Measurements from ENCODE around the gene MUS81.

MUS81 gene

DNA sequence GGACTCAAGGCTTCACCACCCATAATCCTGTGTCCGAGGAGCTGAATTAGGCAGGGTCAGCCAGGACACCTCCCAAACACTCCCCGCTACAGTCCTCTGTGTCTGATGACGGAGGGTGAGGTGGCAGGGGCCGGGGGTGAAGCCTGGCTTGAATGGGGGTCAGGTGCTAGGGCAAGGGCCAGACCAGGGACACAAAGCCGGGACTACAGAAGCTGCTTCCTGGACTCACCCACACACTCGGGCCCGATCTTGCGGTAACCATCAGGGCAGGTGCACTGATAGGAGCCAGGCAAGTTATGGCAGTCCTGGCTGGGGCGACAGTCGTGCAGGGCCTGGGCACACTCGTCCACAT is 10.1 kb downstream of the MUS81 start:
- no peak overlapping the region for H3K4me3 ChIP-seq (ENCODE audit: low read length)
- WGBS = 96% methylated on average over 11 of the region's 11 CpGs
- no peak overlapping the region for H3K27ac ChIP-seq (ENCODE audit: low read depth, low read length)
- no peak overlapping the region for H3K9ac ChIP-seq (ENCODE audit: low read depth, low read length)
- peaks cover 17% of the 10 kb centered on the region for H3K36me3 ChIP-seq (ENCODE audit: insufficient read depth, low read length)
- peaks cover 15% of the 10 kb centered on the region for H3K27me3 ChIP-seq (ENCODE audit: insufficient read depth, low read length)
- no peaks in the 10 kb centered on the region; the same call in 1 of the 2 replicates for H3K4me1 ChIP-seq (ENCODE audit: insufficient read depth, low read length)
- H3K9me3 ChIP-seq (ENCODE audit: insufficient read depth, low read depth, low read length) = no peaks in the 10 kb centered on the region

DNA sequence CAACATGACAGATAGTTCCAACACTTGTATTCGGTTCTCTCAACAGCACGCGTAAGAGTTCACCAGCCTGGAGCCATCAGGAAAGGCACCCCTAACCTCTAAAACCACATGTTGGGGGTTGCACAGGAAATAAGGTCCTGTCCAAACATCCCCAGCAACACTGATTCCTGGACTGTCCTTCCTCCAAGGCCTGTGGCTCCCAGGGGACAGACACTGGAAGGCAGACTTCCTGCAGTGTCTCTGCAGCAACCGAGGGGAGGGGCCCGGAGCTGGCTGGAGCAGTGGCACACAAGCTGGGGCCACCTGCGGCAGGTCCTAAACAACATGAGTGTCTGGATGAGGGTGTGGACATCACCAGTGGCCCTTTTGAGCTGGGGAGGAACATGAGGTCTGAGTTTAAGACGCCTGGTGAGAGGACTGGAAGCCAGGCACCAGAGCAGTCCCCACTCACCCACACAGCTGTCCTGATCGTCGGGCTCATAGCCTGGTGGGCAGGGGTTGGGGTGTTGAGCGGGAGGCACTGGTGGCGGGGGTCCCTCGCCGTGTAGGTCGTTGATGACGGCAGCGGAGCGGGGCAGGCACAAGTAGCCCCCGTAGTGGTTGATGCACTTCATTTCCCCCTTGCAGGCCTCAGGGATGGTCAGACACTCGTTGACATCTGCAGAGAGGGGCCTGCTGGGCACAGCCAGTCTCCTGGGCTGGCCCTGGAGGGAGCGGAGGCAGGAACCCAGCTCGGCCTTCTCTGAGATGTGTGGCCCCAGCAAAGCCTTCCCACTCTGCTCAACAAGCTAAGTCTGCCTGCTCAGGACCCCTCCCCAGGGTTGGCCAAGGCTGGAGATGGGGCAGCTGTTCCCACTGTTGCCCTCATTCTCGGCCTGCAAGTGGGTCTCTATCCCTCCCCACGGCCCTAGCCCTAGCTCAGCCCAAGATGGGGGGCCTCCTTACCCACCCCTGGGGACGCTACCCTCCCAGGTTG is 10.8 kb downstream of the MUS81 start:
- Histone ChIP-seq H3K9ac (ENCODE audit: low read depth, low read length) (no peak overlapping the region), H3K4me1 (ENCODE audit: insufficient read depth, low read length) (no peaks in the 10 kb centered on the region; the same call in 1 of the 2 replicates), H3K9me3 (ENCODE audit: insufficient read depth, low read depth, low read length) (no peaks in the 10 kb centered on the region), H3K27me3 (ENCODE audit: insufficient read depth, low read length) (peaks cover 15% of the 10 kb centered on the region), H3K27ac (ENCODE audit: low read depth, low read length) (no peak overlapping the region), H3K36me3 (ENCODE audit: insufficient read depth, low read length) (peaks cover 10% of the 10 kb centered on the region), H3K4me3 (ENCODE audit: low read length) (no peak overlapping the region)
- 85% methylated on average over 24 of the region's 24 CpGs for WGBS

DNA sequence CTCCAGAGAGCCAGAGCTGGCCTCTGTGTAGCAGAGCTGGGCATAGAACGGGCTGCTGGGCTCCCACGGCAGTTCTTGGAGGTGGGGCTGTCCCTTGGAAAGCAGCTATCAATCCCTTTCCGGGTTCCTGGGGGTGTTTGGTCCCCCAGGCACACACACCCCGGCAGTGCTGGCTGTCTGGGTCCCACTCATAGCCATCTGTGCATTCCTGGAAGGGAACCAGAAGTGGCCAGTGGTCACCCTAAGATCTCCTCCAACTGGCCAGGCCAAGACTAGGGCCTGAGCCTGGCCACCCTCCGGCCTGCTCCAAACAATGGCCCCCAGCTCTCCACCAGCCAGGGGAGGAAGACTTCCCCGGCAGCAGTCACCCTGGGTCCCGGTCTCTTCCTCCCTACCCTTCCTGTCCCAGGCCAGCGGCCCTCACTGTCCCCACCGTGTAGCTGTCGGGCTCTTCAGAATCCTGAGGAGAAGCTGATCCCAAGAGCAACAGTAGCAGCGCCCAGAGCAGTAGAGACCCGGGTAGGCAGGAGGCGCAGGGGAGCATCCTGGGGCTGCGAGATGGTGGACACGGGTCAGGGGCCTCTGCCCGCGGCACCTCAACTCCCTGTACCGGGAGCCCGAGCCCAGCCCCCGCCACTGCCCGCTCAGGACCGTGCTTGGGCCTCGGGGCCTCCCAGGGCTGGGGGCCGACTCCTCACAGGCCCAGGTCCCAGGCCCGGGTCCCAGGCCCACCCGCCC is 11.7 kb downstream of the MUS81 start:
- Histone ChIP-seq H3K36me3 (ENCODE audit: insufficient read depth, low read length) (no peaks in the 10 kb centered on the region), H3K9ac (ENCODE audit: low read depth, low read length) (peak overlapping the region; percentile 61), H3K4me3 (ENCODE audit: low read length) (peak overlapping the region; percentile 80), H3K27me3 (ENCODE audit: insufficient read depth, low read length) (peaks cover 15% of the 10 kb centered on the region), H3K9me3 (ENCODE audit: insufficient read depth, low read depth, low read length) (no peaks in the 10 kb centered on the region), H3K27ac (ENCODE audit: low read depth, low read length) (no peak overlapping the region), H3K4me1 (ENCODE audit: insufficient read depth, low read length) (no peaks in the 10 kb centered on the region; the same call in 1 of the 2 replicates)
- 33% methylated on average over 26 of the region's 26 CpGs for WGBS

DNA sequence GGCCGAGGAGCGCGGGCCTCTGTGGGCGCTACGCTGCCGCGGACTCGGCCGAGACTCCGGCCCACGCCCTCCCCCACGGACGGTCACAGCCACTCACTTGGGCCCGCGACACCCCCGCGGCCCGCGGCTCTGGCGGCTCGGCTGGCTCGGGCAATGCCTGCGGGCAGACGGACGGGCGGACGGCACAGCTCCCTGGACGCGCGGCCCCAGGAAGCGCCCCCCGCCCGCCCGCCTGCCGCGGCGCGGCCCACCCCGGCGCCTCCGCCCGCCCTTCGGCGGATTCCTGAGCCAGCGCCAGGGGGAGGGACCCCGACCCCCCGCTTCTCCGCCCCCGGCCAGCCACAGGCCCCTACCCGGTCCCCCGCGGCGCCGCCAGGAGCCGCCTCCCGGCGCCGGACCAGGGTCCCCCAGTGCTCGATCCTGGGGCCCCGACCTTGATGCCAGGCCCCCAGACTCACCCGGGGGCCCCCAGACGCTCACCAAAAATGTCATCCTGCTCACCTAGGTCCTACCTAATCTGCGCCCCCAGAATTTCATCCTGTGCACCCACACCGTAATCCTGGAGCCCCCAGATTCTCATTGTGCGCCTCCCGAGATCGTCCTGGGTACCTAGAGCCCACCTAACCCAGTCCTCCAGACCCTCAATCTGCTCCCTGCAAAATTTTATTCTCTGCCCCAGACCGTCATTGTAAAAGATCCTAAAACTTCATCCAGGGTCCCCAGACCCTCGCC is 12.5 kb downstream of the MUS81 start, which contains the start of gene EFEMP2:
Gene EFEMP2 (minus strand): TSS at position 215 of the 732 bp plus-strand sequence. CDS start 446 bp downstream, outside the sequence.
- no peaks in the 10 kb centered on the region for H3K9me3 ChIP-seq (ENCODE audit: insufficient read depth, low read depth, low read length)
- H3K27ac ChIP-seq (ENCODE audit: low read depth, low read length) = no peak within 1 kb of the TSS
- WGBS = under 1% methylated on average over 69 of the region's 69 CpGs
- H3K27me3 ChIP-seq (ENCODE audit: insufficient read depth, low read length) = peaks cover 15% of the 10 kb centered on the region
- peak within 1 kb of the TSS; percentile 80 for H3K4me3 ChIP-seq (ENCODE audit: low read length)
- H3K9ac ChIP-seq (ENCODE audit: low read depth, low read length) = peak within 1 kb of the TSS; percentile 61
- H3K36me3 ChIP-seq (ENCODE audit: insufficient read depth, low read length) = no peaks in the 10 kb centered on the region
- H3K4me1 ChIP-seq (ENCODE audit: insufficient read depth, low read length) = no peaks in the 10 kb centered on the region; the same call in 1 of the 2 replicates

DNA sequence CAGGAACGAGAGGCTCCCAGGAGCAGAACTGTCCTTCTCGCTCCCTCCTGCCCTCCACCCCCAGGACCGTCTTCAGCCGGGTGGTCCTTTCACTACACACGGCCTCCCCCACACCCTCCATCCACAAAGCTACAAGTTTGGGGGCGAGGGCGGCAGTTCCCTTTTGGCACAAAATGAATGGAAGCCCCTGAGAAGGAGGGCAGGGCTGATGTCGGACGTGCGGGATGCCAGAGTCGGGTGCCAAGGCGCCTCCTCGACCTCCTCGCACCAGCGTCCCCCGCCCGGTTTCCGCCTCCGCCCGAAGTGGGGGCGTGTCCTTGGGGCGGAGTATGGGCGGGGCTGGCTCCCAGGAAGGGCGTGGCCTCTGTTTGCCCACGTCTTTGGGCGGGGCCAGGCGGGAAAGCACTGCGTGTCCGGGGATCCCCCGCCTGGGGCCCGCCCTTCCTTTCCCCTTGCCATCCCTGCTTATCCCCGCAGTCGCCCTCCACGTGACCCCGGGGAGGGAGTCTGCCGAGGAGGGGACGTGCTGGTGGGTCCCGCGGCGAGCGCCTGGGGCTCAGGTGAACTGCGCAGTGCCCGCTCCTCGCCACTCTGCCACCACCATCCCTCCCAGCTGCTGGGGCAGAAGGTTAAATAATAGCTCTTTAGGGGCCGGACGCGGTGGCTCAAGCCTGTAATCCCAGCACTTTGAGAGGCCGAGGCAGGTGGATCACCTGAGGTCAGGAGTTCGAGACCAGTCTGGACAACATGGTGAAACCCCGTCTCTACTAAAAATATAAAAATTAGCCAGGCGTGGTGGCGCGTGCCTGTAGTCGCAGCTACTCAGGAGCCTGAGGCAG is 13.3 kb downstream of the MUS81 start:
- Histone ChIP-seq H3K27ac (ENCODE audit: low read depth, low read length) (no peak overlapping the region), H3K9ac (ENCODE audit: low read depth, low read length) (peak overlapping the region; percentile 39; the same call in 1 of the 2 replicates), H3K4me3 (ENCODE audit: low read length) (peak overlapping the region; percentile 80), H3K9me3 (ENCODE audit: insufficient read depth, low read depth, low read length) (no peaks in the 10 kb centered on the region), H3K4me1 (ENCODE audit: insufficient read depth, low read length) (no peaks in the 10 kb centered on the region; the same call in 1 of the 2 replicates), H3K36me3 (ENCODE audit: insufficient read depth, low read length) (no peaks in the 10 kb centered on the region), H3K27me3 (ENCODE audit: insufficient read depth, low read length) (peaks cover 15% of the 10 kb centered on the region)
- WGBS = 10% methylated on average over 54 of the region's 54 CpGs

DNA sequence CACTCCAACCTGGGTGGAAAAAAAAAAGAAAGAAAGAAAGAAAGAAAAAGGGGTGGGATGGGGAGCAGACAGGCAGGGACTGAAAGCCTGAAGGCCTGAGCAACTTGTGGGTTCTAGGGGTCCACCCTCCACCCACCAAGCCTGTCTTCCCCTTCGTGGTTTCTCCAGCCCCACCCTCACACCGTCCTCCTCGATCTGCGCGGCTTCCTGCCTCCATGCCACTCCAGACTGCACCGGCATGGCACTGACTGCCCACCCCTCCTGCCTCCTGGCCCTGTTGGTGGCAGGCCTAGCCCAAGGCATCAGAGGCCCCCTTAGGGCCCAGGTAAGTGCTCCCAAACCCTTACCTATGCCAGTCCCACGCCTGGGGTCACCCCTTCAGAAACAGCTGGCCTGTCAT is 19.4 kb downstream of the MUS81 start, which contains the start of gene CTSW:
Gene CTSW (plus strand): TSS at position 221 of the 400 bp plus-strand sequence. CDS start 18 bp downstream, at position 239.
- Histone ChIP-seq H3K4me1 (ENCODE audit: insufficient read depth, low read length) (no peaks in the 10 kb centered on the region), H3K27ac (ENCODE audit: low read depth, low read length) (no peak within 1 kb of the TSS), H3K36me3 (ENCODE audit: insufficient read depth, low read length) (peaks cover 24% of the 10 kb centered on the region), H3K9me3 (ENCODE audit: insufficient read depth, low read depth, low read length) (no peaks in the 10 kb centered on the region), H3K27me3 (ENCODE audit: insufficient read depth, low read length) (no peaks in the 10 kb centered on the region), H3K4me3 (ENCODE audit: low read length) (no peak within 1 kb of the TSS), H3K9ac (ENCODE audit: low read depth, low read length) (no peak within 1 kb of the TSS)
- 84% methylated on average over 7 of the region's 7 CpGs for WGBS

DNA sequence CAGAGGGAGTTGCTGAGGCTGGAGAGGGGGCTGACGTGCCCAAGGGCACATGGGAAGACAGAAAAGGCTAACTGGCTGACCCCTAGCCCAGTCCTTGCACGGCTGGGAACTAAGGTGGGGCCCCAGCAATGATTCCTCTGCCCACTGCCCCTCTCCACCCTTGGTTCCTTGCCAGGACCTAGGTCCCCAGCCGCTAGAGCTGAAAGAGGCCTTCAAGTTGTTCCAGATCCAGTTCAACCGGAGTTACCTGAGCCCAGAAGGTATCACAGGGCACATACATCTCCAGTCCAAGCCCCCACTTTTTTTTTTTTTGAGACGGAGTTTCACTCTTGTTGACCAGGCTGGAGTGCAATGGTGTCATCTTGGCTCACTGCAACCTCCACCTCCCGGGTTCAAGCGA is 19.8 kb downstream of the MUS81 start:
- Histone ChIP-seq H3K9me3 (ENCODE audit: insufficient read depth, low read depth, low read length) (no peaks in the 10 kb centered on the region), H3K4me3 (ENCODE audit: low read length) (no peak overlapping the region), H3K27ac (ENCODE audit: low read depth, low read length) (no peak overlapping the region), H3K9ac (ENCODE audit: low read depth, low read length) (no peak overlapping the region), H3K36me3 (ENCODE audit: insufficient read depth, low read length) (peaks cover 27% of the 10 kb centered on the region), H3K27me3 (ENCODE audit: insufficient read depth, low read length) (no peaks in the 10 kb centered on the region), H3K4me1 (ENCODE audit: insufficient read depth, low read length) (no peaks in the 10 kb centered on the region)
- WGBS = 88% methylated on average over 7 of the region's 7 CpGs

DNA sequence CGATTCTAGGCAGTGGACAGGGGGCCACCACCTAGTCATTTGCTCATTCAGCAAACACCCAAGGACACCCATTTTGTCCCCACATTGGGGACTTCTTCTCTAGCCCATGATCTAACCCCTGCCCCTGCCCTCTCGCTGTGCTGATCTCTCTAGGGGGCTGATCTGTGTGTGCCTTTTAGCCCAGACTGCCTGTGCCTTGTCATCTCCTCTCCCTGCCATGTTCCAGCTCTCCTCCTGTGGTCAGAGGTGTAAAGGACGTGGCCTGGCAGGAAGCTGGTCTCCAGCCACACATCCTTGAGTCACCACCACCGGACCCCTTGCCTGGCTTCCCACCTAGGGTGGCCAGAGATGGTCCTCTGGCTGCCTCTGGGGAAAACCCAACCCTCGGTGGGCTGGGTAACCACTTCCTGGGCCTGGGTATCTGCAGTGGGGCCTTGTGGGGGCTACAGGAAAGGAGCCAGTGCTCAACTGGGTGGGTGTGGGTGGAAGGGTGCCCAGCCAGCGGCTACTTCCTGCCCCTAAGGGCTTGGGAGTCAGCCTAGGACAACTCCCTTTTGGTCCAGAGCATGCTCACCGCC is 20.7 kb downstream of the MUS81 start:
- 89% methylated on average over 7 of the region's 7 CpGs for WGBS
- no peak overlapping the region for H3K9ac ChIP-seq (ENCODE audit: low read depth, low read length)
- H3K4me1 ChIP-seq (ENCODE audit: insufficient read depth, low read length) = no peaks in the 10 kb centered on the region
- H3K27ac ChIP-seq (ENCODE audit: low read depth, low read length) = no peak overlapping the region
- peaks cover 35% of the 10 kb centered on the region for H3K36me3 ChIP-seq (ENCODE audit: insufficient read depth, low read length)
- H3K27me3 ChIP-seq (ENCODE audit: insufficient read depth, low read length) = no peaks in the 10 kb centered on the region
- H3K9me3 ChIP-seq (ENCODE audit: insufficient read depth, low read depth, low read length) = no peaks in the 10 kb centered on the region
- H3K4me3 ChIP-seq (ENCODE audit: low read length) = no peak overlapping the region

DNA sequence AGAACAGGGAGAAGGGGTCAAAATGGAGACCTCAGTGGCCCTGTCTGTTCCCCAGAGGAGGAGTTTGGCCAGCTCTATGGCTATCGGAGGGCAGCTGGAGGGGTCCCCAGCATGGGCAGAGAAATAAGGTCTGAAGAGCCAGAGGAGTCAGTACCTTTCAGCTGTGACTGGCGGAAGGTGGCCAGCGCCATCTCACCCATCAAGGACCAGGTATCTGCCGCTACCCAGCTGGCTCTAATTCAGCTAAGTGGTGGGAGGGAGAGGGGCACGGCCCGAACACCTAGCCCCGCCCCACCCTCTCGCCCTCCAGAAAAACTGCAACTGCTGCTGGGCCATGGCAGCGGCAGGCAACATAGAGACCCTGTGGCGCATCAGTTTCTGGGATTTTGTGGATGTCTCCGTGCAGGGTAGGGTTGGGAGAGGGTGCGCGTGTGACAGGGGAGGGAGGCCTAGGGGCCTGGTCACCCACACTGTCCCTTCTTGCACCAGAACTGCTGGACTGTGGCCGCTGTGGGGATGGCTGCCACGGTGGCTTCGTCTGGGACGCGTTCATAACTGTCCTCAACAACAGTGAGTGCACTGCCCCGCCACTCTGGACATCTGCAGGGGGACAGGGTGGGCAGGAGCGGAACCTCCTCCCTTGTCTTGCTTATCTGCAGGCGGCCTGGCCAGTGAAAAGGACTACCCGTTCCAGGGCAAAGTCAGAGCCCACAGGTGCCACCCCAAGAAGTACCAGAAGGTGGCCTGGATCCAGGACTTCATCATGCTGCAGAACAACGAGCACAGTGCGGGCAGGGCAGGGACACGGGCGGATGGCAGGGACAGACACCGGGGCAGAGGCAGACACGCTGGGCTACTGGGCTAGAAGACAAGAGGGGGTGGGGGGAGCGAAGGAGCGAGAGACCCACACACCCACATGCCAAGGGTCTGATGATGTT is 22.2 kb downstream of the MUS81 start:
- H3K9ac ChIP-seq (ENCODE audit: low read depth, low read length) = no peak overlapping the region
- H3K27me3 ChIP-seq (ENCODE audit: insufficient read depth, low read length) = no peaks in the 10 kb centered on the region
- 96% methylated on average over 30 of the region's 30 CpGs for WGBS
- H3K4me1 ChIP-seq (ENCODE audit: insufficient read depth, low read length) = peaks cover 1% of the 10 kb centered on the region; the same call in 1 of the 2 replicates
- H3K27ac ChIP-seq (ENCODE audit: low read depth, low read length) = no peak overlapping the region
- H3K9me3 ChIP-seq (ENCODE audit: insufficient read depth, low read depth, low read length) = no peaks in the 10 kb centered on the region
- H3K4me3 ChIP-seq (ENCODE audit: low read length) = no peak overlapping the region
- H3K36me3 ChIP-seq (ENCODE audit: insufficient read depth, low read length) = peaks cover 45% of the 10 kb centered on the region

All from HUES64 (cell line).